Left ventricle myocardium inferior (tissue), 1 donor: ENCODE measurements around the gene GOLGA1. TPM values are rescaled to one million over a fixed set of nuclear protein-coding genes. Genes with fewer than 3 reads are reported as not detected.

Source experiments
- DNase-seq: peaks from one replicate; pipeline ENCODE4 v3.0.0-alpha.2; 2020
- H3K27ac ChIP-seq: fragments of 200-600 bp; replicated peaks from 2 replicates; pipeline ENCODE4 v1.8.0; 2021
- H3K27me3 ChIP-seq: fragments of 200-600 bp; 2 replicates; pipeline ENCODE4 v1.8.0; 2021; ENCODE audit warnings: low read depth
- H3K36me3 ChIP-seq: fragments of 200-600 bp; 2 replicates; pipeline ENCODE4 v1.8.0; 2021
- H3K4me1 ChIP-seq: fragments of 200-600 bp; 2 replicates; pipeline ENCODE4 v1.8.0; 2021
- H3K4me3 ChIP-seq: fragments of 200-600 bp; 2 replicates; pipeline ENCODE4 v1.8.0; 2021; ENCODE audit warnings: mild to moderate bottlenecking, moderate library complexity
- H3K9me3 ChIP-seq: fragments of 200-600 bp; replicated peaks from 2 replicates; pipeline ENCODE4 v1.8.0; 2021
- CTCF ChIP-seq: fragments of 200-600 bp; IDR thresholded peaks from 2 replicates; pipeline ENCODE4 v1.8.0; 2021; ENCODE audit warnings: antibody characterized with exemption, mild to moderate bottlenecking, borderline replicate concordance
- intact Hi-C: fragments of 100-400 bp; cut with micrococcal nuclease; formaldehyde crosslinking; loops from one replicate; pipeline ENCODE4 v1.11.0; 2022
- total RNA-seq: library from RNA; stranded (reverse); fragmentation: NEBNext Ultra II Directional; extraction: Animal tissue kit (Norgen Biotek cat#: 25700); gene quantifications from one replicate; pipeline ENCODE4 v1.2.1, GENCODE V29; 2021
- donor health status: DM: no; HTN: yes; CAD: no; lungs with severe emphysema.

GOLGA1 gene
- total RNA-seq, 1 donor from 2014 or later = 17.9 TPM

- H3K4me1 ChIP-seq = no peaks in the 10 kb centered on the region
- DNase-seq = no peak
- peaks cover 98% of the 10 kb centered on the region for H3K36me3 ChIP-seq
- no peak for TF ChIP-seq CTCF
- no peaks in the 10 kb centered on the region for H3K9me3 ChIP-seq
- H3K4me3 ChIP-seq = no peak overlapping the region
- H3K27ac ChIP-seq = no peak overlapping the region
- intact Hi-C loops = no loop called here
- H3K27me3 ChIP-seq = no peaks in the 10 kb centered on the region
These were observed 58.7 kb downstream of the GOLGA1 start for GRCh38 chr9:124882231-124882630.

- Histone ChIP-seq H3K9me3 (no peaks in the 10 kb centered on the region), H3K4me1 (no peaks in the 10 kb centered on the region), H3K4me3 (no peak overlapping the region), H3K27me3 (no peaks in the 10 kb centered on the region), H3K27ac (no peak overlapping the region), H3K36me3 (peaks cover 98% of the 10 kb centered on the region)
- no peak for DNase-seq
- no peak for TF ChIP-seq CTCF
- intact Hi-C loops = no loop called here
These were observed 59.6 kb downstream of the GOLGA1 start for GRCh38 chr9:124881138-124881743.

- TF ChIP-seq CTCF = no peak
- H3K4me3 ChIP-seq = no peak overlapping the region
- H3K27ac ChIP-seq = no peak overlapping the region
- no peaks in the 10 kb centered on the region for H3K4me1 ChIP-seq
- DNase-seq = no peak
- H3K27me3 ChIP-seq = no peaks in the 10 kb centered on the region
- intact Hi-C loops = no loop called here
- no peaks in the 10 kb centered on the region for H3K9me3 ChIP-seq
- peaks cover 98% of the 10 kb centered on the region for H3K36me3 ChIP-seq
These were observed 60.4 kb downstream of the GOLGA1 start for GRCh38 chr9:124880501-124880900.

- no peaks in the 10 kb centered on the region for H3K27me3 ChIP-seq
- peaks cover 98% of the 10 kb centered on the region for H3K36me3 ChIP-seq
- intact Hi-C loops = no loop called here
- no peak for TF ChIP-seq CTCF
- H3K27ac ChIP-seq = no peak overlapping the region
- DNase-seq = no peak
- H3K9me3 ChIP-seq = no peaks in the 10 kb centered on the region
- no peak overlapping the region for H3K4me3 ChIP-seq
- peaks cover 2% of the 10 kb centered on the region for H3K4me1 ChIP-seq
These were observed 61.7 kb downstream of the GOLGA1 start for GRCh38 chr9:124879226-124879625.

- H3K4me3 ChIP-seq = no peak overlapping the region
- intact Hi-C loops = no loop called here
- H3K27ac ChIP-seq = no peak overlapping the region
- DNase-seq = no peak
- H3K9me3 ChIP-seq = no peaks in the 10 kb centered on the region
- H3K27me3 ChIP-seq = no peaks in the 10 kb centered on the region
- H3K4me1 ChIP-seq = peaks cover 9% of the 10 kb centered on the region
- TF ChIP-seq CTCF = no peak
- peaks cover 99% of the 10 kb centered on the region for H3K36me3 ChIP-seq
These were observed 62.4 kb downstream of the GOLGA1 start for GRCh38 chr9:124878518-124878917.
